NK-92 treated with Interleukin-12 subunit alpha and Interleukin-12 subunit beta, amount 100 ng/mL, for 24 hours (cell line): Measurements from ENCODE around the gene ARMC9.
"Not testable (repeated sequence)": the region's sequence is repeated elsewhere in the genome, so short reads cannot be mapped to it uniquely, and the experiment has no call there.

Experiments used
- DNase-seq: peaks from one replicate; lab custom pipeline; 2025; lab: John Stamatoyannopoulos, UW

Gene ARMC9

DNA sequence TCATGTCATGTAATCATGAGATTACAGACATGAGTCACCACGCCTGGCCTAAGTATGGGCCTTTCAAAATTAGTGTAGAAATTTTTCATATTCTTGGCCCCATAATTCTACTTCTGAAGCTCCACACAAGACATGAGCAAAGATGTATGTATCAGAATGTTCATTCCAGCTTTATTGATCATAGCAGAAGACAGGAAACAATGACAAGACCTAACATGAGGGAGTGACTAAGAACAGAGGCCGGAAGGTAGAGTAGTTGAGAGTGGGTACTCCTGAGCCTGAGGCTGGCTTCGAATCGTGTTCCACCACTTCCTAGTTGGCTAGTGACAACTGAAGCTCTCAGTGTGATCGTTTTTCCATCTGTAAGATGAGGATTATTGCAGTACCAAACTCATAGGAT, 89.3 kb downstream of the ARMC9 start:
- no peak for DNase-seq

DNA sequence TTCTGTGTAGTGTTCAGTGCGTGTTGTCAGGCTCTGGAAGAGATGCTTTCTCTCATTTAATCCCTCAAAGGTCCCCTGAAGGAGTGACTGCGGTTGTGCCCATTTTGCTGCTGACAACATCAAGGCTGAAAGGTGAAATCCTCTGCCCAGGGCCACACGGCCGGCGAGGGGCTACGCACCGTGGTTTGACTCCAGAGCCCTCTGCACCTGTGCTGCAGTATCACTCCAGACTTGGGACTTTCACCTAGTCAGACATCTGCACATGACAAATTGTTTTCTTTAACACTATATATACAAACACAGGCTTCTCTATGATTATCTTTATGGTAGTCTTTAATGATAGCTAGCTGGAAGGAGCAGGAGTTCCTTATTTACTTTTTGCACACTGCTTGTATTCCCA, 90.2 kb downstream of the ARMC9 start:
- no peak for DNase-seq

DNA sequence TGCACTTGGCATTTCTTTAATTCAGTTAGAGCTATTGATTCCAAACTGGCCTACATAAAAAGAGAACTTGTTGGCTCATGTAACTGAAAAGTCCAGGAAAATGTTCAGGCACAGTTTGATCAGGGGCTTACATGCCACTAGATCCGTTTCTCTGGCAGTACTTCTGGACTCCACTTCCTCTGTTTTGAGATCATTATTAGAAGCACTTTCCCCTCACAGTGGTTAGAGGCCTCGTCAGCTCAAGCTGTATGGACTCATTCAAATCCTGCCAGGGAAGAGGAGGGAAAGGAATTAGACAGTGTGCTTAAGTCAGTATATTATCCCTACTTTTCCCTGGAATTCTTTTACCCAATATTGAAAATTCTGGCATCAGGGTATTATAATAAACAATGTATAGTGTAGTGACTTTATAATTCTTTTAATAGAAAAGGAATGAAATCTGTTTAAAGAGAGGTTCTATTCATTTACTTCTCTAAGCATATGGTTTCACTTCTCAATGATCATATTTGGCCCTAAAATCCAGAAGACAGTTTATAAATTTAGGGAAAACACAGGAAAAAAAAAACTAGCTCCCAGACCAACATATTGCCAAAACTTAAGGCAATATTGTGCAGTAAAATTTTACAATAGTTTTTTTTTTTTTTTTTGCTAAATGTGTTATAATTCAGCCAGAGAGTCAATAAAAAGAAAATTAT, 92.0 kb downstream of the ARMC9 start:
- no peak for DNase-seq

DNA sequence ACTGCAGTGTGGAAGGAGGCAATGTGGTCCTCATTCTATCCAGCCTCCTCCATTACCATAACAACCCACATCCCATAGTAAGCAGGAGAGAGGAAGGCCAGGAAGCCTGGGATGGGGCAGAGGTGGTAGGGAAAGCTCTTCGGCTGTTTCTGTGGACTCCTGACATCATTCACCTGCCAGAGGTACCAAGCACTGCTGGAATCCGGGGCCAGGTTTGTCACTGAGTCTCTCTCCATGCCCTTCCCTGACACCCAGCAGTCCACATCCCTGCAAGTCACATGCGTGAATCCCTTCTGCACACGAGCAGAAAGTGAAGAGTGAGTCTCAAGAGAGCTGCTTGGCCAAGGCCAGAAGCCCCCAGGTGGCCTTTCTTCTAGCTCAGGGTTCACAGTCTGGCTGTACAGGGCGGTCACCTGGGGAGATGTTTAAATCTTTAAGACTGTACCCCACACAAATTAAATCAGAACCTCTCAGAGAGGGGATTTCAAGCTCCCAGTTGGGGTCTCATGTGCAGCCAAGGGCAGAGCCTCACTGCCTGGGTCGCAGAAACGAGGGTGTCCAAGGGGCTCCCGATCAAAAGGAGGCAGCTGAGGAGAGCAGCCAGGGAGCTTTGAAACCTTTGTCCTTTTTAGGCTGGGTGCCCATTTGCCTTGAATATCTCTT, 94.2 kb downstream of the ARMC9 start:
- no peak for DNase-seq

DNA sequence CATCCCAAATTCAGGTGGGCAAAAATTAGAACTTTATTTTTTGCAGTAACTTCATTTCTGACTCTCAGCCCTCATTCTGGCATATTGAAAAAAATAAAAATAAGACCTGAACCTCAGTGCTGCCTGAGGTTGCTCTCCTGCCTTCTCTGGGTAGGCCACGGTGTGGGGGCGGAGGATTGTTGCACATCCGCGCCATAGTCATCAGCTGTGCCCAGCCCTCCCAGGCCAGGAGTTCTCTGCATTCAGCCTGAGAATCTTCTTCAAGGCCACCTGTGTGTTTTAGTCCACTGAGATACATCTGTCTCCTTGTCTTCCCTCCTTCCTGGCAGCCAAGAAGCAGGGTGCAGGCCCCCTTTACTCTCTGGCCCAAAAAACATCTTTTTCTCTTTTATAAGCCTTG, 94.7 kb downstream of the ARMC9 start:
- no peak for DNase-seq

DNA sequence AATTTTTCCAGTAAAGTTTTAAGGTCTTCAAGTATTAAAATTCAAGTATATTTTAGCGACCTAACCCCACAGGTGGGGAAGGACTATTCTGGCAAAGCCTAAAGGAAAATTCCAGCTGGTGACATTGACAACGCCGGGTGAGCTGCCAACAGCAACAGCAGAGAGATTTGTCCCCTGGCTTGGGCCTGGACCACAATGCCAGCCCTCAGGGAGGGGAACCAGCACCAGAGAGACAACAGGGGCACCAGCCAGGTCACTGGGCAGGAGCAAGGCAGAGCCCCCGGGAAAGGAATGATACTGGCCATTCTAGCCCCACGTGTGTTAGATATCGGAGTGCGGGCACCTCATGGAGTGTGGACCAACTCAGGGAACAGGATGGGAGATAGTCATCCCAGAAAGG, 95.7 kb downstream of the ARMC9 start:
- DNase-seq = no peak

DNA sequence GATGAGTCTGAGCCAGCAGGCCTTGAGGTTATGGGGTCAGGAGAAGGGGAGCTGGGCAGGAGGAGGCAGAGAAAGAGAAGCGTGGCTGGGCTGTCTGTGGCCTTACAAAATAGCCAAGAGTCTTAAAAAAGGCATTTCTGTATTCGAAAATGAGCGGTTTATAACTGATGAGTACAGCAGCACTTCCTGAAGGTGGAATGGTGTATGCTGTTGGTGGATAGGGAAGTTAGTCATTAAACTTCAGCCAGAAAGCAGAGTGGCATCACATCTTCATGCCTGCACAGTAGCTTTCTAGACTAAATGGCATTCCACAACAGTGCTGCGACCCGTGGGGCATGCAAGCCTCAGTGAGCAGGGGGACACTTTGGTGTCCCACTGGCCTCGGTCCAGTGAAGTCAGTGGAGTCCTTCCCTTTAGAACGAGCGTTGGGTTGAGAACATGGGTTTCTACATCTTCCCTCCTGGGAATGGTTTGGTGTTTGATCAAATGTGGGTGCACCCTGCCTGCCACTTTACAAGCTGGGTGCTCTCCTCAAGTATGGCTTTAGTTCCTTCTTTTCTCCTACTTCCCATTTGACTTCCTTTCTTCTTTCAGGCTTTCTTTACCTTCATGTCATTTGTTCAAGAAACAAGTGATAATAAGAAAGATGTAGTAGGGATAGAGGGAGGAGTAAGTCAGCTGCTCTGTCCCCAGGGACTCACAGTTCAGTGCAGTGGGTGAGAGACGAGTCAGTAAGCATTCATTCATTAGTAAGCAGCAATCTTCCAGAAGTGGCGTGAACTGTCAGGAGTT, 96.3 kb downstream of the ARMC9 start:
- no peak for DNase-seq

DNA sequence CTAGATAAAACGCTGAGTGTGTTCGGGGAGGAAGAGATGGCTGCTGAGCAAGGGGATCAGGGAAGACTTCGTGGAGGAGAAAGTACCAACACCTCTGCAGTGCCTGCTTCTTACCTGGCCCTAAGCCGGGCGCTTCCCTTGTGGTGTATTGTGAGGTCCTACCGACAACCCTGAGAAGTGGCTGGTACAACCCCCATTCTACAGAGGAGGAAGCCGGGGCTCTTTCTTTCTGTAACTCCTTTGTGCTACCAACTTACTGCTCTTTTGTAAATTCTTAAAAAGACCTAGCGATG, 96.9 kb downstream of the ARMC9 start:
- DNase-seq = no peak

DNA sequence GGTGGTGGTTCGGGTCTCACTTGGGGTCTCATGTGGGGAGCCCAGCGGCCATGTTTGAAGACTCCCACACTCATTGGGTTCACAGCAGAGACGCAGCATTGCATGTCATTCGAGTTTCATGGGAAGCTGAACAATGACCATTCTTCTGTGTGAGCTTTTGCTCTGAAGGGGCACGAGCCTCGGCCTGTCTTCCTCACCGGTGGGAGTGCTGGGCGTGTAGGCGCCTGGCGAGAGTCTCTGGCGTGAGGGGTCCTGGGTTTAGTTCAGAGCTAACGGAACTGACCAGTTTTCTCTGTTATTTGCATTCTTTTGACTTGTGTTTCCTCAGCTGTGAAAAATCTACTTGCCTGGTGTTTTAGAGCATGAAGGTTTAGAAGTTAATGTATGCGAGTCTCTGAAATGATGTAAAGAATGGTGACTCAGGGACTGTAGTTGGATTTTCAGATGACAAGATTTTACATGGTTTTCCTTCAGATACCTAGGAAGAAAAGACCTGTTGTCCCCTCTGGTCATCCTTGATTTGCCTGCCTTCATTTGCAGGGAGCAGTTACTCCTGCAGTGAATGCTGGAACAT, 98.1 kb downstream of the ARMC9 start:
- DNase-seq = no peak

DNA sequence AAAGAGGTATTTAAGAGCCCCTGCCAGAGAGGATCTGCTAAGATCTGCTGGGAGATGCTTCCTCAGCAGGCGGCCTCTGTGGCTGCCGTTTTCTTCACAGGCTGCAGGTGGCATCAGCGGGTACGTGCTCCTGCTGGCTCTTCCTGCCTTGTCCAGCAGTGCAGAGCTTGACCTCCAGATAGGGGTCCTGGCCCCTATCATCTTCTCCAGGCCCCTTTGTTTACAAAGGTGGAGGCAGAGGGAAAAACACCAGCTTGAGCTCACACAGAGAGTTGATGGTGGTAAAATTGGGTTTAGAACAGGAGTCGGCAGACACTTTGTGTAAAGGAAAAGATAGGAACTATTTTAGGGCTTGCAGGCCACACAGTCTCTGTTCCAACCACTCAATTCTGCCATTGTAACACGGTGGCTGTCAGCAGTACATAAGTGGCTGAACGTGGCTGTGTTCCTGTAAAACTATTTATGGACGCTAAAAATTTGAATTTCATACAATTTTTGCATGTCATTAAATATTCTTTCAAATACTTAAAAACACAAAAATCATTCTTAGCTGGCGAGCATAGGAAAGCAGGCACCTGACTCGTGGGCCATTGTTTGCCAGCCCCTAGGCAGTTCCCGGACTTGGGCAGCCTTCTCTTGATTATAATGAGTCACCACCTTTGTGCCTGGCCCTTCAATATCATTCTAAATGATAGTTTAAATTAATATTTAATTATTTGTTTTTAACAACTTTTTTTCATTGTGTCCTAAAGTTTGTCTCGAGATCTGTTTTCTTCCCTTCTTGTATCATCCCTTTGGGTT, 98.9 kb downstream of the ARMC9 start:
- DNase-seq = no peak

DNA sequence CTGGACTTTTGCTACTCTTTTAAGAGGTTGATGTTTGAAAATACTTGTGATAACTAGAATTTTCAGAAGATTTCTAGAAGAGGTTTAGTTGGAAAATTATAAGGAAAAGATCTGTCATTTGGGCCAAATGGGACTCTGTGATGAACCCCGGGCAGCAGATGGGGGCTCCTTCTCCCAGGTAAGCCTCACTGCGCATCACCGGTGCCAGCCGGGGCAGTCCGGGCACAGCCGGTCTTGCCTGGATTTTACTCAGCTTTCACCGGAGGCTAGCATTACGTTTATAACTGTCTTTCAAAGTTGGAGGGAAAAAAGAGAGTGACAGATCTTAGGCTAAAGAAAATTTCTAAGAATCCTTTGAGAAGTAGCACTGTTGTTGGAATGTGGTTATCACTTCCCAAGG, 99.7 kb downstream of the ARMC9 start:
- DNase-seq = no peak

DNA sequence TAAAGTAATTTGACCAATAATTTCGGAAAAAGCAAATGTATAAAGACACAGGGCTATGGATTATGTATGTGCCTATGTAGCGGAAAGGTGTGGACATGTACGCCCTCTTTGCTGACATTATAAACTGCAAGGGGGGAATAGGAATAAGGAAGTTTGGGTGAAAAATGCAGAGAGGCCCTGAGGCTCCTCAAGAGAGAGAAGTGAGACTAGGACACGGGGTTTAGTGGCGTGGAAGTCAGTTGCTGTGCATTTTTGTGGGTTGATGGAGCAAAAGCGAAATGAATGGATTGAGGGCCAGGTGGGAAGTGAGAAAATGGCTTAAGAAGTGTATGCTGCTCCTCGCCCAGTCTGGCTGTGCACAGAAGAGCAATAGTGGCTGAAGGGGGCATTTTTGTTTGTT, 100.8 kb downstream of the ARMC9 start:
- DNase-seq = no peak

DNA sequence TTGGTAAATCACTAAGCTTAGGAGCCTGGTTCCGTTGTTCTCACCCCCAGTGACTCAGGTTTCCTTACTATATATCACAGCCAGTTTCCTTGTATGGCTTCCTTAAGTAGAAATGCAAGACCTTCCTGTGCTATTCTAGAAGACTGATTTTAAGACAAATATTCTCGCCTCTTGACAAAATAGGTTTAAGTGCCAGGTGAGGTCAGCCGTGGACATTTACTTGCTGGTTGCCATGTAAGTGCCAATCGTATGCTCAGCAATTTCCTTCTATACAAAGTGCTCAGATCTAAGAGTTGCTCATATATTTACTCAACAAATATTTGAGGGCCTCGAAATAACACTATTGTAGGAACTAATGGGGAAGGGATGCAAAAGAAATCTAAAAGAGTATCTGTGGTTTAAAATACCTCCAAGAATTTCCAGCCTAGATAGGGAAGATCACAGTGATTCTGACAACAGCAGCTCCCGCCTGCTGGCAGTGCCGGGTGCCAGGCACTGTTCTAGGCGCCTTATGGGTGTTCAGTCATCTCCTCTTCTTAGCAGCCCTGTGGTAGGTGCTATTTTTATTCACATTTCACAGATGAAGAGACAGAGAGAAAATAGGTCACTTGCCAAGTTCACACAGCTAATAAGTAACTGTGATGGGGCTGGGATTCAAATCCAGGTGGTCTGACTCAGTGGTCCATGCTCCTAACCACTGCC, 101.7 kb downstream of the ARMC9 start:
- no peak for DNase-seq

DNA sequence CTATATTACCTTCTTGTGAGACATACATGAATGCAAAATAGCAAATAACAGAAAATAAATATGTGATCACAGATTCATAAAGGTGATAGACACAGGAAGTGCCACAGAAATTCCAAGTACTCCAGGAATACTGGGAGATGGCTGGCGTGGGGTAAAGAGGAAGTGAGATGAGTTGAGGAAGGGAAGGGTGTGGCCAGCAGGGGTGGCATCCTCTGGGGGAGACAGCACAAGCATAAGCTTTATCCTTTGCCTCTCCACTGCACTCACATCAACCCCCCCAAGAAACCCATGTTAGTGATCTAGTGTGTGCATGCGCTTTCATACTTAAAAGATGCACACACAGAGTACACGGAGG, 102.3 kb downstream of the ARMC9 start:
- DNase-seq = no peak

DNA sequence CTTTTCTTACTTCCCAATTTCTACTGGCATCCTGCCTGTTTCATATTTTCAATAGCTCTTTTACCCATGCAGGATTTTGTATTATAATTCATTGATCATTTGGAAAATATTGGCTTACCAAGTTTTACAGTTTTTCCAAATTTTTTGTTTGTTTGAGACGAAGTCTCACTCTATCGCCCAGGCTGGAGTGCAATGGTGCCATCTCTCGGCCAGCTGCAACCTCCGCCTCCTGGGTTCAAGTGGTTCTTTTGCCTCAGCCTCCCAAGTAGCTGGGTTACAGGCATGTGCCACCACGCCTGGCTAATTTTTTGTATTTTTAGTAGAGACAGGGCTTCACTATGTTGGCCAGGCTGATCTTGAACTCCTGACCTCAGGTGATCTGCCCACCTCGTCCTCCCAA, 105.8 kb downstream of the ARMC9 start:
- not testable (repeated sequence) for DNase-seq

DNA sequence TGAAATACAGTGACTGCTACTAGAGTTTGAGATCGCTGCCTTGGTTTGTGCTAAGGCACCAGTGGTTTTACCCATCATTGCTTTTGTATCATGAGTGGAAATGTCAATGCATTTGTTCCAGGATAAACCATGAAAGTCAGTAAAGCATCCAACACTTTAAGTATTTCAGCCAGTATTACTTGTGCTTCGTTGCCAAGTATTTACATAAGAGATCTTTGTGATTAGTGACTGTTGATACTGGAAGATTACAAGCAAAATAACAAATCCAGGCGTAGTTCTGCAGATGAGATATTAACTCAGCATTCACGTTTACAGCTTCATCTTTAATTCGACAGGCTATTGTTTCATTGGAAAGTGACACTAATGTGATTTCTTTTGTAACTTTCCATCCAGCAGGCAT, 106.8 kb downstream of the ARMC9 start:
- DNase-seq = no peak

DNA sequence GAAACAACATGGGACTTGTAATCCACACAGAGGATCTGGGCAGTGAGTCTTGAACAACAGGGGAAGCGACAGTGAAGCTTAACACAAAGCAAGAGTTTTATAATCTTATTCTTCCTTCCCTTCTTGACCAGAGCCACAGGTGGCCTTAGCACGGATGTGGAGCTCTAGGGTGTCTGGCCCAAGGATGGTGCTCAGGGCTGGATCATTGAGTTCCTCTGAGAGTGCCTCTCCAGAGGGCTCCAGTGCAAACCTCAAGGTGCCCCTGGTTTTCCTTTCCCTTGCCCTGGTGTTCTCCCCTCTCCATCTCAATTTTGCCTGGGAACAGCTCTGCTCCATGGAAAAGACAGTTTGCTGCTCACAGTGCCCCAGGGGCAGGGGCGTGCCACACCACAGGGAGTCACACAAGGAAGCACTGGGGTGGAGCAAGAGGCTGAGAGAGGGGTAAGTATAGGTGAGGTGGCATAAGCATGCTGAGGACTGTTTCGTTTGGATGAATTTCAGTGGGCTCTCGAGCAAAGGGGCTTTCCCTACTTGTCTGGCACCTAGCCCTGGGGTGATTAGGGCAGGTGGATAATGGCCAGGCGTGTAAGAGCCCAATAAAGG, 108.5 kb downstream of the ARMC9 start:
- no peak for DNase-seq

DNA sequence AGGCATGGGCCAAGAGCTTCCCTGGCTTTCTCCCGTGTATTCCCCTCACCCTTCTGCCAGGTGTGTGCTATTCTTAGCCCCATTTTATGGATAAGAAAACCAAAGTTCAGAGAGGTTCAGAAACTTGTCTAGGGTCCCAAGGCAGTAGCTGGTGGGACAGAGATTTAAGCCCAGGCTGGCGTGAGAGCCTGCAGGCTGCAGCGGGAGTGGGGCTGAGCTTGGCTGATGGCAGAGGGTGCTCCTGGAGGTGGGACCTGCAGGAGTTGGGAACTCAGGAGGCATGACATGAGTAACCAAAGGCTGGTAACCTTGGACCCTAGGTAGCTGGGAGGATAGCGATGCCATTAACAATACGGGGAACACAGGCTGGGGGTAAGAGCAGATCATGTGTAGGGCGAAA, 109.8 kb downstream of the ARMC9 start:
- DNase-seq = no peak

DNA sequence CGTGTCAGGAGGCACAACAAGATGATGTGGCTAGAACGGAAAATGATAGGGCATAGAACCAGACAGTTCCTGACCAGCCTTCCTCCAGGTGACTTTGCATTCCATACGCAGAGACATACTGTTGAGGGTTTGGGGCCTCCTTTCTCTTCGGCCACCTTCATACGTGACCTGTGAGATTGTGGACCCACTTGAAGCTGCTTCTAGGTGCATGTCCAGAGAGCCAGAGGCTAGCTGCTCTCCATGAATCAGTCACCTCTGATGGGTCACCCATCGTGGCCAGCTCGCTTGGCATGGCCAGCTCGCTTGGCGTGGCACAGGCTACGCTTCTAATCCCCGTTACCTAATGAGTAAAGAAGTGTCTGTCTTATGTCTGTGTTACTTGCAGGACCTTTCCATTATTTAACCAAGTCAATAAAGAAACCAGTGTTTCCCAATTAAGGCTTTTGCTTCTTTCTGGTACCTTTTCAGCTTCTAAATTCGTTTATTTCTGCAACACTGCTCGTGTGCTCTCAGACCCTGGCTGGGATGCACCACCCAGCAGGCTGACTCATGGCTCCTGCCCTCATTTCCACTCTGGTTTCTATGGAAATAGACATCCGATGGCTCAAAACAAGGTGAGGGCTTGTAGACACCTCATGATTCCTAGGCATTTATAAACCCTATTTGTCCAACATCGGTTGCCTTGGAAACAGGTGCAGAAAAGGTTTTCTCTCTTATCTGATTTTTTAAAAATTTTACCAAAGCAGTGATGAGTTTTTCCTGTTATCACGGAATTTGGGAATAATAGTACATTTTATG, 110.4 kb downstream of the ARMC9 start:
- no peak for DNase-seq

DNA sequence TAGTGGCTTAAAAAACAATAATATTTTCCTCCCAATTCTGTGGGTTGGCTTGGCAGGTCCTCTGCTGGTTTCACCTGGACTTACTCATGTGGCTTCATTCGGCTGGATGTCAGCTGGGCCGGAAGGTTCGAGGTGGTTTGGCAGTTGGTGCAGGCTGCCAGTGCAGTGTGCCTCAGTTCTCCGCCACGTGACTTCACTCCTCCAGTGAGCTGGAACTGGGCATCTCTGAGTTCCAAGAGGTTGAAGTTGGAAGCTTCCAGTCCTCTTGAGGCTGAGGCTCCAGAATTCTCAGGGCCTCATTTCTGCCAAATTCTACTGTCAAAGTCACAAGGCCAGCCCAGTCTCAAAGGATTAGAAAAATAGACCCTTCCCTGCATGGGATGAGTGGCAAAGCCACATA, 113.6 kb downstream of the ARMC9 start:
- DNase-seq = no peak

DNA sequence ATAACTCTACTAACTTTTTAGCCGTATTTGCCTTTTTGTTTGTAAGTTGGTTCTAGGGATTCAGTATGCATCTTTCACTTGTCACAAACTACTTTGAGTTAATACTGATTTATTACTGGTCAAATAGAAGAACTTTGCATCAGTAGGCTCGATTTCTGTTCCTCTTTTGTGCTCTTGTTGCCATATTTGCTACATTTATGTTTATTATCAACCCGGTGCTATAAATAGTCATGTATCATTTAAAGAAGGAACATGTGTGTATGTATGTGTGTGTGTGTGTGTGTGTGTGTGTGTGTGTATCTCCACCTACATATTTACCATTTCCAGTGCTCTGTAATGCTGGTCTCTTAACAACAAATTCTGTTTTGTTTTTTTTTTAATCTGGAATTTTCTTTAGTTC, 117.5 kb downstream of the ARMC9 start:
- DNase-seq = no peak
